ENCODE data around the gene REP15. TPM values are rescaled to one million over a fixed set of nuclear protein-coding genes. Genes with fewer than 3 reads are reported as not detected.

The REP15 gene
- total and polyA plus RNA-seq, 2 donors (not counting 1 experiment from before 2014, with no cell fraction given): 0.78 to 0.99 TPM

GRCh38 chr12:27709932-27710591 is 13.8 kb downstream of the REP15 start:
- H3K4me2 ChIP-seq (ENCODE audit: extremely low read depth, insufficient read depth, low read length): peak overlapping the region; percentile 69
- H4K20me1 ChIP-seq (ENCODE audit: control insufficient read depth, extremely low read depth, insufficient read depth, low read length): no peaks in the 10 kb centered on the region
- H3K9ac ChIP-seq (ENCODE audit: insufficient read depth, low read length): peak overlapping the region; percentile 90
- no peaks in the 10 kb centered on the region for H3K9me3 ChIP-seq (ENCODE audit: control insufficient read depth, insufficient read depth, low read depth, low read length)
- no peaks in the 10 kb centered on the region for H3K27me3 ChIP-seq (ENCODE audit: control insufficient read depth, insufficient read depth, low read length)
- H2AFZ ChIP-seq (ENCODE audit: low read length): peak overlapping the region; percentile 85
- TF ChIP-seq EZH2 (IDR thresholded peaks at IDR 0.05; ENCODE audit: low read length, missing control alignments): no peak
- no peak for TF ChIP-seq CTCF (conservative IDR thresholded peaks at IDR 0.05 in 1 of 2, IDR thresholded peaks at IDR 0.05 in 1 of 2; ENCODE audit: low read depth in 1 of 2, low read length in 2 of 2)
- no peaks in the 10 kb centered on the region for H3K36me3 ChIP-seq (ENCODE audit: control insufficient read depth, insufficient read depth, low read length)
- H3K79me2 ChIP-seq (ENCODE audit: control insufficient read depth, insufficient read depth, low read length): peaks cover 42% of the 10 kb centered on the region
- H3K27ac ChIP-seq (ENCODE audit: insufficient read depth, low read length): peak overlapping the region; percentile 77
- peak overlapping the region; percentile 83 to 91 (median 88) for H3K4me3 ChIP-seq (replicated peaks in 1 of 4; ENCODE audit: control extremely low read depth in 1 of 4, insufficient read depth in 1 of 4, low read depth in 3 of 4, low read length in 4 of 4)
- peak; percentile 61 to 78 for DNase-seq (ENCODE audit: low read depth in 2 of 2)
- peaks cover 2% of the 10 kb centered on the region for H3K4me1 ChIP-seq (ENCODE audit: control insufficient read depth, extremely low read depth, insufficient read depth, low read length)

GRCh38 chr12:27710592-27711316 is 14.5 kb downstream of the REP15 start, which contains the start of gene MRPS35:
MRPS35 (plus strand) TSS chr12:27710832; CDS start chr12:27710844, 12 bp downstream.
- no peak for TF ChIP-seq CTCF (conservative IDR thresholded peaks at IDR 0.05 in 1 of 2, IDR thresholded peaks at IDR 0.05 in 1 of 2; ENCODE audit: low read depth in 1 of 2, low read length in 2 of 2)
- TF ChIP-seq EZH2 (IDR thresholded peaks at IDR 0.05; ENCODE audit: low read length, missing control alignments): no peak
- H3K9me3 ChIP-seq (ENCODE audit: control insufficient read depth, insufficient read depth, low read depth, low read length): no peaks in the 10 kb centered on the region
- H2AFZ ChIP-seq (ENCODE audit: low read length): peak within 1 kb of the TSS; percentile 100
- H3K9ac ChIP-seq (ENCODE audit: insufficient read depth, low read length): peak within 1 kb of the TSS; percentile 90
- H3K36me3 ChIP-seq (ENCODE audit: control insufficient read depth, insufficient read depth, low read length): no peaks in the 10 kb centered on the region
- H3K4me2 ChIP-seq (ENCODE audit: extremely low read depth, insufficient read depth, low read length): peak within 1 kb of the TSS; percentile 69
- peak within 1 kb of the TSS; percentile 83 to 91 (median 88) for H3K4me3 ChIP-seq (replicated peaks in 1 of 4; ENCODE audit: control extremely low read depth in 1 of 4, insufficient read depth in 1 of 4, low read depth in 3 of 4, low read length in 4 of 4)
- H3K79me2 ChIP-seq (ENCODE audit: control insufficient read depth, insufficient read depth, low read length): peaks cover 46% of the 10 kb centered on the region
- peak; percentile 94 to 95 for DNase-seq (ENCODE audit: low read depth in 2 of 2)
- peaks cover 2% of the 10 kb centered on the region for H3K4me1 ChIP-seq (ENCODE audit: control insufficient read depth, extremely low read depth, insufficient read depth, low read length)
- no peaks in the 10 kb centered on the region for H3K27me3 ChIP-seq (ENCODE audit: control insufficient read depth, insufficient read depth, low read length)
- H4K20me1 ChIP-seq (ENCODE audit: control insufficient read depth, extremely low read depth, insufficient read depth, low read length): no peaks in the 10 kb centered on the region
- peak within 1 kb of the TSS; percentile 77 for H3K27ac ChIP-seq (ENCODE audit: insufficient read depth, low read length)

- TF ChIP-seq CTCF (conservative IDR thresholded peaks at IDR 0.05 in 1 of 2, IDR thresholded peaks at IDR 0.05 in 1 of 2; ENCODE audit: low read depth in 1 of 2, low read length in 2 of 2) (no peak), EZH2 (IDR thresholded peaks at IDR 0.05; ENCODE audit: low read length, missing control alignments) (no peak)
- DNase-seq (ENCODE audit: low read depth in 2 of 2): peak in 1 of 2 donors; percentile 9
Observed at GRCh38 chr12:27711317-27711682, 15.1 kb downstream of the REP15 start.

More at GRCh38 chr12:27711317-27711682, 15.1 kb downstream of the REP15 start:
- Histone ChIP-seq H3K4me3 (replicated peaks in 1 of 4; ENCODE audit: control extremely low read depth in 1 of 4, insufficient read depth in 1 of 4, low read depth in 3 of 4, low read length in 4 of 4) (peak overlapping the region; percentile 83 to 91 (median 88)), H3K9me3 (ENCODE audit: control insufficient read depth, insufficient read depth, low read depth, low read length) (no peaks in the 10 kb centered on the region), H3K79me2 (ENCODE audit: control insufficient read depth, insufficient read depth, low read length) (peaks cover 46% of the 10 kb centered on the region), H3K27ac (ENCODE audit: insufficient read depth, low read length) (peak overlapping the region; percentile 77), H3K4me1 (ENCODE audit: control insufficient read depth, extremely low read depth, insufficient read depth, low read length) (peaks cover 2% of the 10 kb centered on the region), H3K4me2 (ENCODE audit: extremely low read depth, insufficient read depth, low read length) (peak overlapping the region; percentile 36), H3K9ac (ENCODE audit: insufficient read depth, low read length) (peak overlapping the region; percentile 90), H4K20me1 (ENCODE audit: control insufficient read depth, extremely low read depth, insufficient read depth, low read length) (no peaks in the 10 kb centered on the region), H3K36me3 (ENCODE audit: control insufficient read depth, insufficient read depth, low read length) (no peaks in the 10 kb centered on the region), H2AFZ (ENCODE audit: low read length) (peak overlapping the region; percentile 100), H3K27me3 (ENCODE audit: control insufficient read depth, insufficient read depth, low read length) (no peaks in the 10 kb centered on the region)

All from fibroblast of lung (primary cell).